Measurements from ENCODE around the gene VWA8.
"Not testable (repeated sequence)": the region's sequence is repeated elsewhere in the genome, so short reads cannot be mapped to it uniquely, and the experiment has no call there.

Gene VWA8

GRCh38 chr13:41802043-41802683, 158.7 kb downstream of the VWA8 start:
- DNase-seq = no peak

- DNase-seq = no peak
Observed at GRCh38 chr13:41791056-41791455, 169.9 kb downstream of the VWA8 start.

- no peak for DNase-seq
Observed at GRCh38 chr13:41788552-41788951, 172.4 kb downstream of the VWA8 start.

- DNase-seq = no peak
Observed at GRCh38 chr13:41785402-41786172, 175.3 kb downstream of the VWA8 start.

GRCh38 chr13:41782086-41782485, 178.8 kb downstream of the VWA8 start:
- DNase-seq = no peak

- peak; percentile 95 for DNase-seq
Observed at GRCh38 chr13:41780715-41781706, 179.9 kb downstream of the VWA8 start.

- no peak for DNase-seq
Observed at GRCh38 chr13:41775251-41775650, 185.7 kb downstream of the VWA8 start.

- DNase-seq = no peak
Observed at GRCh38 chr13:41774605-41775218, 186.2 kb downstream of the VWA8 start.

- DNase-seq = no peak
Observed at GRCh38 chr13:41767801-41768200, 193.1 kb downstream of the VWA8 start.

- DNase-seq = no peak
Observed at GRCh38 chr13:41766439-41766838, 194.5 kb downstream of the VWA8 start.

- DNase-seq = no peak
Observed at GRCh38 chr13:41765813-41766212, 195.1 kb downstream of the VWA8 start.

GRCh38 chr13:41765020-41765419, 195.9 kb downstream of the VWA8 start:
- DNase-seq = no peak

- no peak for DNase-seq
Observed at GRCh38 chr13:41764558-41764957, 196.4 kb downstream of the VWA8 start.

GRCh38 chr13:41763782-41764181, 197.1 kb downstream of the VWA8 start:
- DNase-seq = peak; percentile 9

- no peak for DNase-seq
Observed at GRCh38 chr13:41762796-41763195, 198.1 kb downstream of the VWA8 start.

GRCh38 chr13:41756198-41756880, 204.6 kb downstream of the VWA8 start:
- DNase-seq = no peak

GRCh38 chr13:41751734-41752445, 209.0 kb downstream of the VWA8 start:
- no peak for DNase-seq

GRCh38 chr13:41751277-41751676, 209.6 kb downstream of the VWA8 start:
- DNase-seq = peak; percentile 27

GRCh38 chr13:41746259-41746658, 214.7 kb downstream of the VWA8 start:
- peak; percentile 68 for DNase-seq

GRCh38 chr13:41745496-41745895, 215.4 kb downstream of the VWA8 start:
- DNase-seq = not testable (repeated sequence)

- DNase-seq = no peak
Observed at GRCh38 chr13:41742917-41743552, 217.9 kb downstream of the VWA8 start.
